ENCODE results near the gene GRM3. TPM values are rescaled to one million over a fixed set of nuclear protein-coding genes. Genes with fewer than 3 reads are reported as not detected.

GRM3 gene
- total RNA-seq, 2 donors from 2014 or later: not detected

- TF ChIP-seq POLR2AphosphoS5 (IDR thresholded peaks at IDR 0.05): no peak
- no peak for TF ChIP-seq POLR2A (IDR thresholded peaks at IDR 0.05)
- TF ChIP-seq CTCF (IDR thresholded peaks at IDR 0.05): no peak
- intact Hi-C loops (cut with DNase I): no loop called here
- no peaks in the 10 kb centered on the region for H3K9me3 ChIP-seq
- H3K36me3 ChIP-seq: no peaks in the 10 kb centered on the region
- no peaks in the 10 kb centered on the region for H3K4me1 ChIP-seq (replicated peaks)
- no peak for DNase-seq (ENCODE audit: low spot score)
- H3K27me3 ChIP-seq (replicated peaks; ENCODE audit: insufficient read depth): no peaks in the 10 kb centered on the region
- no peak overlapping the region for H3K27ac ChIP-seq
- H3K4me3 ChIP-seq: no peak overlapping the region
Observed at GRCh38 chr7:86778271-86778670, 134.6 kb downstream of the GRM3 start.

- 59% methylated on average over 2 of the region's 2 CpGs for WGBS
- intact Hi-C loops (cut with DNase I): no loop called here
- no peaks in the 10 kb centered on the region for H3K27me3 ChIP-seq (replicated peaks; ENCODE audit: insufficient read depth)
- TF ChIP-seq POLR2A (IDR thresholded peaks at IDR 0.05): no peak
- no peak for TF ChIP-seq POLR2AphosphoS5 (IDR thresholded peaks at IDR 0.05)
- no peak for TF ChIP-seq CTCF (IDR thresholded peaks at IDR 0.05)
- no peak overlapping the region for H3K4me3 ChIP-seq
- H3K9me3 ChIP-seq: no peaks in the 10 kb centered on the region
- DNase-seq (ENCODE audit: low spot score): no peak
- no peaks in the 10 kb centered on the region for H3K4me1 ChIP-seq (replicated peaks)
- H3K36me3 ChIP-seq: no peaks in the 10 kb centered on the region
- no peak overlapping the region for H3K27ac ChIP-seq
Observed at GRCh38 chr7:86784765-86785164, 141.1 kb downstream of the GRM3 start.

- WGBS: 83% methylated on average over 3 of the region's 3 CpGs
- H3K36me3 ChIP-seq: no peaks in the 10 kb centered on the region
- H3K4me1 ChIP-seq (replicated peaks): no peaks in the 10 kb centered on the region
- no peak for DNase-seq (ENCODE audit: low spot score)
- TF ChIP-seq POLR2AphosphoS5 (IDR thresholded peaks at IDR 0.05): no peak
- TF ChIP-seq POLR2A (IDR thresholded peaks at IDR 0.05): no peak
- TF ChIP-seq CTCF (IDR thresholded peaks at IDR 0.05): no peak
- no peak overlapping the region for H3K4me3 ChIP-seq
- H3K27me3 ChIP-seq (replicated peaks; ENCODE audit: insufficient read depth): no peaks in the 10 kb centered on the region
- no peak overlapping the region for H3K27ac ChIP-seq
- intact Hi-C loops (cut with DNase I): no loop called here
- no peaks in the 10 kb centered on the region for H3K9me3 ChIP-seq
Observed at GRCh38 chr7:86785641-86786040, 141.9 kb downstream of the GRM3 start.

- no peak for DNase-seq (ENCODE audit: low spot score)
- no peak overlapping the region for H3K4me3 ChIP-seq
- H3K9me3 ChIP-seq: no peaks in the 10 kb centered on the region
- intact Hi-C loops (cut with DNase I): no loop called here
- no peaks in the 10 kb centered on the region for H3K27me3 ChIP-seq (replicated peaks; ENCODE audit: insufficient read depth)
- TF ChIP-seq POLR2A (IDR thresholded peaks at IDR 0.05) (no peak), CTCF (IDR thresholded peaks at IDR 0.05) (no peak), POLR2AphosphoS5 (IDR thresholded peaks at IDR 0.05) (no peak)
- H3K4me1 ChIP-seq (replicated peaks): no peaks in the 10 kb centered on the region
- H3K27ac ChIP-seq: no peak overlapping the region
- 97% methylated on average over 36 of the region's 36 CpGs for WGBS
- H3K36me3 ChIP-seq: no peaks in the 10 kb centered on the region
Observed at GRCh38 chr7:86786376-86786775, 142.7 kb downstream of the GRM3 start.

GRCh38 chr7:86788948-86789347 is 145.2 kb downstream of the GRM3 start:
- H3K4me1 ChIP-seq (replicated peaks): no peaks in the 10 kb centered on the region
- intact Hi-C loops (cut with DNase I): no loop called here
- 34% methylated on average over 1 of the region's 1 CpG for WGBS

More at GRCh38 chr7:86788948-86789347, 145.2 kb downstream of the GRM3 start:
- no peaks in the 10 kb centered on the region for H3K9me3 ChIP-seq
- DNase-seq (ENCODE audit: low spot score): no peak
- H3K27me3 ChIP-seq (replicated peaks; ENCODE audit: insufficient read depth): no peaks in the 10 kb centered on the region
- no peak overlapping the region for H3K27ac ChIP-seq
- TF ChIP-seq POLR2A (IDR thresholded peaks at IDR 0.05) (no peak), CTCF (IDR thresholded peaks at IDR 0.05) (no peak), POLR2AphosphoS5 (IDR thresholded peaks at IDR 0.05) (no peak)
- H3K36me3 ChIP-seq: no peaks in the 10 kb centered on the region
- H3K4me3 ChIP-seq: no peak overlapping the region
